HCT116 (cell line): ENCODE data around the gene WNT9B. TPM values are rescaled to one million over a fixed set of nuclear protein-coding genes. Genes with fewer than 3 reads are reported as not detected.

Experiments used
- ATAC-seq: fragments of 200-7000 bp; cut with Tn5 transposase; 2 replicates; pipeline ENCODE4 v1.9.1; 2020; ENCODE audit warnings: mild to moderate bottlenecking, moderate library complexity
- BruUV-seq: library from RNA; stranded (reverse); fragments of 400-500 nt; replicated peaks from 2 replicates; lab custom pipeline; 2021; lab: Mats Ljungman, UMichigan
- CTCF ChIA-PET: fragments of 300-600 bp; sonication (Branson Sonifier 250); formaldehyde crosslinking; loops from one replicate; lab custom pipeline; 2021; ENCODE audit warnings: antibody characterized with exemption; lab: Charles Lee
- POLR2A ChIA-PET: fragments of 300-600, 350-600 bp; sonication (Branson Sonifier 250); formaldehyde crosslinking; loops from one replicate; lab custom pipeline; 2021; ENCODE audit warnings: antibody characterized with exemption; lab: Charles Lee
- RAD21 ChIA-PET, 2 experiments: fragments of 300-600 bp; sonication (Branson Sonifier 250); formaldehyde crosslinking; loops; one replicate each; lab custom pipeline; 2023; ENCODE audit warnings: low total read pairs in 2 of 2; ENCODE audit not compliant: uncharacterized antibody in 2 of 2, unreplicated experiment in 2 of 2, low non-redundant PET in 1 of 2; lab: Charles Lee
- DNase-seq: peaks from one replicate; pipeline ENCODE4 v3.0.0-alpha.2; 2010; ENCODE audit warnings: low read depth, low spot score
- H2AFZ ChIP-seq: fragments of 200-600 bp; shearing (Covaris generic), sonication (generic); 2 replicates; pipeline ENCODE4 v1.6.1; 2017; ENCODE audit warnings: low read depth, mixed run types, mixed read lengths, antibody characterized with exemption, low read length; ENCODE audit not compliant: poor library complexity, severe bottlenecking
- H3K27ac ChIP-seq: 2 replicates; pipeline ENCODE4 v1.5.1; 2012; ENCODE audit warnings: low read depth, low read length
- H3K27me3 ChIP-seq: fragments of 200-600 bp; sonication (generic); 2 replicates; pipeline ENCODE4 v1.6.1; 2016; ENCODE audit warnings: mixed run types, low read length, mixed read lengths; ENCODE audit not compliant: insufficient read depth
- H3K36me3 ChIP-seq, 2 experiments: fragments of 200-500 bp in 1 of 2; fragments of 200-600 bp in 1 of 2; sonication (Bioruptor generic) in 1 of 2; sonication (generic) in 1 of 2; 2 replicates each; pipeline versions ENCODE4 v1.5.1 to v1.6.1; 2014 to 2016; ENCODE audit warnings: low read length in 2 of 2, inconsistent platforms in 1 of 2, mixed read lengths in 1 of 2, mixed run types in 1 of 2; ENCODE audit not compliant: insufficient read depth in 2 of 2, control insufficient read depth in 1 of 2
- H3K4me1 ChIP-seq, 2 experiments: fragments of 200-600 bp in 1 of 2; sonication (generic) in 1 of 2; 2 replicates each; pipeline versions ENCODE4 v1.5.1 to v1.6.1; 2012 to 2017; ENCODE audit warnings: low read length in 2 of 2, inconsistent platforms in 1 of 2, mild to moderate bottlenecking in 1 of 2, mixed read lengths in 1 of 2, mixed run types in 1 of 2, moderate library complexity in 1 of 2; ENCODE audit not compliant: insufficient read depth in 2 of 2, control insufficient read depth in 1 of 2
- H3K4me2 ChIP-seq: fragments of 200-600 bp; sonication (generic); 2 replicates; pipeline ENCODE4 v1.6.1; 2017; ENCODE audit warnings: mixed run types, low read length, mixed read lengths
- H3K4me3 ChIP-seq, 2 experiments: fragments of 200-600 bp in 1 of 2; sonication (generic) in 1 of 2; replicated peaks in 1 of 2; 2 replicates each; pipeline ENCODE4 v1.5.1; 2011 to 2016; ENCODE audit warnings: low read length in 2 of 2, control low read depth in 1 of 2, low read depth in 1 of 2, mild to moderate bottlenecking in 1 of 2, mixed read lengths in 1 of 2, mixed run types in 1 of 2
- H3K79me2 ChIP-seq: fragments of 200-600 bp; sonication (generic); 2 replicates; pipeline ENCODE4 v1.6.1; 2017; ENCODE audit warnings: mild to moderate bottlenecking, mixed run types, low read length, moderate library complexity, mixed read lengths; ENCODE audit not compliant: insufficient read depth
- H3K9ac ChIP-seq: fragments of 200-600 bp; sonication (generic); 2 replicates; pipeline ENCODE4 v1.6.1; 2016; ENCODE audit warnings: low read length, mixed read lengths
- H3K9me2 ChIP-seq: fragments of 200-600 bp; sonication (generic), shearing (Covaris generic); 2 replicates; pipeline ENCODE4 v1.6.1; 2017; ENCODE audit warnings: mixed run types, mild to moderate bottlenecking, moderate library complexity; ENCODE audit not compliant: insufficient read depth
- H3K9me3 ChIP-seq, 2 experiments: fragments of 200-500 bp in 1 of 2; fragments of 200-600 bp in 1 of 2; sonication (Bioruptor generic) in 1 of 2; sonication (generic) in 1 of 2; 2 replicates each; pipeline ENCODE4 v1.6.1; 2014 to 2017; ENCODE audit warnings: low read length in 2 of 2, mixed read lengths in 2 of 2, inconsistent platforms in 1 of 2, low read depth in 1 of 2, mild to moderate bottlenecking in 1 of 2, mixed run types in 1 of 2, moderate library complexity in 1 of 2; ENCODE audit not compliant: control insufficient read depth in 1 of 2, insufficient read depth in 1 of 2
- H4K20me1 ChIP-seq: fragments of 200-600 bp; sonication (generic), shearing (Covaris generic); 2 replicates; pipeline ENCODE4 v1.6.1; 2017; ENCODE audit warnings: mixed run types, mild to moderate bottlenecking, moderate library complexity; ENCODE audit not compliant: insufficient read depth
- CBX3 ChIP-seq: IDR thresholded peaks from 2 replicates; pipeline ENCODE4 v1.6.1; 2012; ENCODE audit warnings: low read depth
- CEBPB ChIP-seq: IDR thresholded peaks from 2 replicates; pipeline ENCODE4 v1.6.1; 2012; ENCODE audit warnings: low read depth
- EGR1 ChIP-seq: IDR thresholded peaks from 2 replicates; pipeline ENCODE4 v1.6.1; 2012; ENCODE audit warnings: low read depth
- EZH2 ChIP-seq: fragments of 200-600 bp; sonication (generic); IDR thresholded peaks from 2 replicates; pipeline ENCODE4 v1.6.1; 2017; ENCODE audit warnings: antibody characterized with exemption, mixed run types
- EZH2phosphoT487 ChIP-seq: fragments of 200-600 bp; IDR thresholded peaks from 2 replicates; pipeline ENCODE4 v1.6.1; 2018; ENCODE audit warnings: antibody characterized with exemption, borderline replicate concordance
- JUND ChIP-seq: IDR thresholded peaks from 2 replicates; pipeline ENCODE4 v1.6.1; 2012
- MAX ChIP-seq: IDR thresholded peaks from 2 replicates; pipeline ENCODE4 v1.6.1; 2012
- POLR2A ChIP-seq: IDR thresholded peaks from 2 replicates; pipeline ENCODE4 v1.7.0; 2011; ENCODE audit warnings: borderline replicate concordance; ENCODE audit not compliant: insufficient read depth, insufficient read length; ENCODE audit errors: extremely low read depth
- POLR2AphosphoS5 ChIP-seq: IDR thresholded peaks from 2 replicates; pipeline ENCODE4 v1.6.1; 2011; ENCODE audit warnings: mild to moderate bottlenecking, low read depth, low read length, moderate library complexity
- RAD21 ChIP-seq: IDR thresholded peaks from 2 replicates; pipeline ENCODE4 v1.6.1; 2012; ENCODE audit warnings: low read depth, mild to moderate bottlenecking
- REST ChIP-seq: IDR thresholded peaks from 2 replicates; pipeline ENCODE4 v1.6.1; 2012; ENCODE audit warnings: low read depth
- TCF7L2 ChIP-seq: IDR thresholded peaks from 2 replicates; pipeline ENCODE4 v1.7.0; 2011; ENCODE audit warnings: borderline replicate concordance, inconsistent platforms; ENCODE audit not compliant: insufficient read depth, insufficient read length; ENCODE audit errors: extremely low read depth
- ZFX ChIP-seq: fragments of 450-650 bp; IDR thresholded peaks from 2 replicates; pipeline ENCODE4 v1.6.1; 2017
- intact Hi-C: fragments of 100-400 bp; cut with micrococcal nuclease; formaldehyde crosslinking; loops from 2 replicates; pipeline ENCODE4 v1.10.0; 2022
- total RNA-seq: library from RNA; stranded (reverse); gene quantifications from one replicate; pipeline ENCODE4 v1.2.1, GENCODE V29; 2021; ENCODE audit not compliant: unreplicated experiment

Gene WNT9B
- total RNA-seq, 1 experiment from 2014 or later: not detected

GRCh38 chr17:46886310-46886663, 34.9 kb downstream of the WNT9B start:
- BruUV-seq: no TSS peak
- intact Hi-C loops: no loop called here

More at GRCh38 chr17:46886310-46886663, 34.9 kb downstream of the WNT9B start:
- CTCF ChIA-PET: interaction anchor here (2.5 kb wide), 1 partner anchor 10 kb away, joined by 10 read pairs; no protein-coding TSS in a partner anchor
- Histone ChIP-seq H3K9ac (no peak overlapping the region), H3K4me3 (no peak overlapping the region), H3K36me3 (no peaks in the 10 kb centered on the region), H3K27ac (no peak overlapping the region), H3K9me3 (no peaks in the 10 kb centered on the region), H4K20me1 (no peaks in the 10 kb centered on the region), H3K4me2 (no peak overlapping the region), H3K9me2 (no peaks in the 10 kb centered on the region), H3K27me3 (peaks cover 14% of the 10 kb centered on the region; the same call in 1 of the 2 replicates), H3K79me2 (no peaks in the 10 kb centered on the region), H2AFZ (no peak overlapping the region), H3K4me1 (no peaks in the 10 kb centered on the region)
- no peak for DNase-seq
- POLR2A ChIA-PET: no interaction called here
- RAD21 ChIA-PET: no interaction called here
- ATAC-seq: no peak
- TF ChIP-seq EGR1 (no peak), EZH2 (no peak), POLR2A (no peak), CEBPB (no peak), POLR2AphosphoS5 (no peak), RAD21 (no peak), ZFX (no peak), REST (no peak), CBX3 (no peak), EZH2phosphoT487 (no peak), TCF7L2 (no peak), JUND (no peak), MAX (no peak)
